IMR-90 (cell line): ENCODE results near the gene BPIFA3. TPM values are rescaled to one million over a fixed set of nuclear protein-coding genes. Genes with fewer than 3 reads are reported as not detected.

ENCODE experiments used
- ATAC-seq: fragments of 200-7000 bp; cut with Tn5 transposase; 2 replicates; pipeline ENCODE4 v1.9.1; 2020; ENCODE audit warnings: low read depth, mild to moderate bottlenecking, moderate library complexity
- BruUV-seq: library from RNA; stranded (reverse); fragments of 400-500 nt; replicated peaks from 2 replicates; lab custom pipeline; 2021; lab: Mats Ljungman, UMichigan
- CTCF ChIA-PET: fragments of 300-600 bp; formaldehyde crosslinking; extraction: SDS; loops from one replicate; lab custom pipeline; 2021; ENCODE audit warnings: antibody characterized with exemption; lab: Yijun Ruan, JAX
- POLR2A ChIA-PET: fragments of 300-600 bp; sonication (Branson Sonifier 250); formaldehyde crosslinking; loops from one replicate; lab custom pipeline; 2022; ENCODE audit warnings: antibody characterized with exemption; ENCODE audit not compliant: unreplicated experiment; lab: Charles Lee
- DNase-seq: peaks from one replicate; pipeline ENCODE4 v3.0.0; 2013
- H2AFZ ChIP-seq: replicated peaks from 2 replicates; pipeline ENCODE3; 2013; ENCODE audit warnings: low read length, mild to moderate bottlenecking; ENCODE audit not compliant: poor library complexity
- H2AK5ac ChIP-seq: 2 replicates; pipeline ENCODE4 v1.6.1; 2013; ENCODE audit warnings: low read depth, low read length, inconsistent platforms
- H2AK9ac ChIP-seq: replicated peaks from 2 replicates; pipeline ENCODE3; 2013; ENCODE audit warnings: mild to moderate bottlenecking, low read depth, low read length, moderate library complexity; ENCODE audit not compliant: poor library complexity
- H2BK120ac ChIP-seq: 2 replicates; pipeline ENCODE4 v1.6.1; 2013; ENCODE audit warnings: low read depth, low read length, inconsistent platforms
- H2BK15ac ChIP-seq: 3 replicates; pipeline ENCODE4 v1.6.1; 2013; ENCODE audit warnings: low read depth, low read length, inconsistent platforms
- H2BK20ac ChIP-seq: 2 replicates; pipeline ENCODE4 v1.6.1; 2013; ENCODE audit warnings: low read depth, mild to moderate bottlenecking, inconsistent platforms, low read length, moderate library complexity
- H2BK5ac ChIP-seq: 2 replicates; pipeline ENCODE4 v1.6.1; 2013; ENCODE audit warnings: mild to moderate bottlenecking, low read depth, low read length, inconsistent platforms; ENCODE audit not compliant: poor library complexity, severe bottlenecking
- H3K14ac ChIP-seq: replicated peaks from 2 replicates; pipeline ENCODE4 v1.6.1; 2013; ENCODE audit warnings: low read depth, low read length, inconsistent platforms
- H3K18ac ChIP-seq: 2 replicates; pipeline ENCODE4 v1.6.1; 2013; ENCODE audit warnings: low read depth, low read length, control low read depth
- H3K23ac ChIP-seq: 2 replicates; pipeline ENCODE4 v1.6.1; 2013; ENCODE audit warnings: low read depth, low read length, inconsistent platforms
- H3K27ac ChIP-seq: 2 replicates; pipeline ENCODE4 v1.5.1; 2013; ENCODE audit warnings: mild to moderate bottlenecking, control low read depth, low read length; ENCODE audit not compliant: insufficient read depth
- H3K27me3 ChIP-seq: 2 replicates; pipeline ENCODE4 v1.6.1; 2013; ENCODE audit warnings: low read length; ENCODE audit not compliant: control insufficient read depth, insufficient read depth
- H3K36me3 ChIP-seq: 2 replicates; pipeline ENCODE4 v1.6.1; 2013; ENCODE audit warnings: low read length, mixed read lengths; ENCODE audit not compliant: control insufficient read depth, insufficient read depth
- H3K4ac ChIP-seq: 2 replicates; pipeline ENCODE4 v1.6.1; 2013; ENCODE audit warnings: low read depth, low read length, inconsistent platforms
- H3K4me1 ChIP-seq: 2 replicates; pipeline ENCODE4 v1.6.1; 2013; ENCODE audit warnings: low read length, mixed read lengths; ENCODE audit not compliant: control insufficient read depth, insufficient read depth
- H3K4me2 ChIP-seq: 2 replicates; pipeline ENCODE4 v1.6.1; 2013; ENCODE audit warnings: low read depth, mild to moderate bottlenecking, control low read depth, low read length, moderate library complexity
- H3K4me3 ChIP-seq: 2 replicates; pipeline ENCODE4 v1.5.1; 2013; ENCODE audit warnings: low read depth, mild to moderate bottlenecking, control low read depth, low read length, moderate library complexity; ENCODE audit not compliant: insufficient read depth
- H3K56ac ChIP-seq: 2 replicates; pipeline ENCODE4 v1.6.1; 2013; ENCODE audit warnings: low read length, inconsistent platforms; ENCODE audit not compliant: insufficient read depth; ENCODE audit errors: extremely low read depth
- H3K79me1 ChIP-seq, 2 experiments: 2 replicates each; pipeline ENCODE4 v1.6.1; 2013; ENCODE audit warnings: low read length in 2 of 2, inconsistent platforms in 1 of 2, low read depth in 1 of 2
- H3K9ac ChIP-seq: 2 replicates; pipeline ENCODE4 v1.6.1; 2013; ENCODE audit warnings: low read depth, low read length, control low read depth
- H3K9me1 ChIP-seq: 2 replicates; pipeline ENCODE4 v1.6.1; 2013; ENCODE audit warnings: low read length, inconsistent platforms; ENCODE audit not compliant: insufficient read depth
- H3K9me3 ChIP-seq: 2 replicates; pipeline ENCODE4 v1.6.1; 2013; ENCODE audit warnings: low read length; ENCODE audit not compliant: control insufficient read depth, insufficient read depth
- H4K20me1 ChIP-seq: 2 replicates; pipeline ENCODE4 v1.6.1; 2013; ENCODE audit warnings: low read length, inconsistent platforms; ENCODE audit not compliant: insufficient read depth
- H4K5ac ChIP-seq: 2 replicates; pipeline ENCODE4 v1.6.1; 2013; ENCODE audit warnings: mild to moderate bottlenecking, low read depth, low read length, control low read depth
- H4K8ac ChIP-seq, 2 experiments: 2 replicates each; pipeline ENCODE4 v1.6.1; 2013; ENCODE audit warnings: low read depth in 2 of 2, low read length in 2 of 2, control low read depth in 1 of 2, inconsistent platforms in 1 of 2
- H4K91ac ChIP-seq: 2 replicates; pipeline ENCODE4 v1.6.1; 2013; ENCODE audit warnings: low read depth, low read length, inconsistent platforms; ENCODE audit not compliant: insufficient read depth
- CEBPB ChIP-seq: IDR thresholded peaks from 2 replicates; pipeline ENCODE4 v1.6.1; 2012; ENCODE audit warnings: low read depth, low read length, improper control_type of control experiment
- CTCF ChIP-seq: conservative IDR thresholded peaks from 2 replicates; pipeline ENCODE4 v1.5.1; 2012; ENCODE audit warnings: mild to moderate bottlenecking, low read depth, low read length, improper control_type of control experiment
- ELK1 ChIP-seq: fragments of 150-350 bp; IDR thresholded peaks from 2 replicates; pipeline ENCODE4 v1.6.1; 2016; ENCODE audit warnings: low read depth, mild to moderate bottlenecking, low read length, moderate library complexity, borderline replicate concordance
- RCOR1 ChIP-seq: IDR thresholded peaks from 2 replicates; pipeline ENCODE4 v1.6.1; 2012; ENCODE audit warnings: mild to moderate bottlenecking, low read length, improper control_type of control experiment; ENCODE audit not compliant: insufficient replicate concordance
- WGBS, 2 experiments: methylation state at CpG; one replicate each; pipeline versions ENCODE4 v1.1.5 to v1.1.7; 2013; ENCODE audit warnings: missing lambda C conversion rate in 2 of 2; ENCODE audit not compliant: insufficient read length in 1 of 2; ENCODE audit errors: extremely low coverage in 2 of 2; 5-methylcytosine and 5-hydroxymethylcytosine counted together
- dilution Hi-C: fragments of 300-500 bp; cut with HindIII; formaldehyde crosslinking; loops from one replicate; pipeline ENCODE4 v1.14.3; 2018; ENCODE audit warnings: low sequenced_read_pairs; ENCODE audit not compliant: unreplicated experiment
- in situ Hi-C: fragments of 300-500 bp; cut with MboI; formaldehyde crosslinking; loops from 3 replicates; pipeline ENCODE4 v1.14.3; 2019; ENCODE audit warnings: low sequenced_read_pairs, inconsistent platforms, mixed read lengths
- intact Hi-C: fragments of 100-400 bp; cut with micrococcal nuclease; formaldehyde crosslinking; loops from 2 replicates; pipeline ENCODE4 v1.10.0; 2022
- polyA plus RNA-seq, 3 experiments: library from polyadenylated mRNA; depleted of rRNA; stranded (reverse); fragments of >200 nt; gene quantifications; 2 replicates each; pipeline ENCODE4 v1.2.3, GENCODE V29; 2012; ENCODE audit warnings: low replicate concordance in 1 of 3
- total RNA-seq: library from RNA; depleted of rRNA; stranded (reverse); fragments of >200 nt; gene quantifications from 2 replicates; pipeline ENCODE4 v1.2.3, GENCODE V29; 2012

BPIFA3 gene
- total and polyA plus RNA-seq, 2 of the 4 experiments (the other 2 are of a cell fraction) = not detected

- Histone ChIP-seq H3K9ac (no peak overlapping the region), H3K36me3 (no peaks in the 10 kb centered on the region), H4K8ac (no peak overlapping the region), H4K5ac (no peak overlapping the region), H2BK15ac (no peak overlapping the region), H3K18ac (no peak overlapping the region), H3K4me2 (no peak overlapping the region), H3K4me3 (no peak overlapping the region), H4K20me1 (no peaks in the 10 kb centered on the region), H3K9me1 (no peaks in the 10 kb centered on the region), H2BK5ac (no peak overlapping the region), H3K9me3 (no peaks in the 10 kb centered on the region), H3K4me1 (no peaks in the 10 kb centered on the region), H2AK9ac (no peak overlapping the region), H2BK20ac (no peak overlapping the region), H2AFZ (no peak overlapping the region), H3K27ac (no peak overlapping the region), H3K4ac (no peak overlapping the region), H2BK120ac (no peak overlapping the region), H3K79me1 (no peaks in the 10 kb centered on the region), H2AK5ac (no peak overlapping the region), H3K27me3 (peaks cover 2% of the 10 kb centered on the region), H3K56ac (no peak overlapping the region), H3K14ac (no peak overlapping the region), H3K23ac (no peak overlapping the region), H4K91ac (no peak overlapping the region)
- DNase-seq (no peak), ATAC-seq (no peak)
- BruUV-seq = no TSS peak
- TF ChIP-seq CTCF (no peak), CEBPB (no peak), ELK1 (no peak), RCOR1 (no peak)
- in situ Hi-C loops = no loop called here
- dilution Hi-C loops = no loop called here
- intact Hi-C loops = no loop called here
- ChIA-PET CTCF (no interaction called here), POLR2A (no interaction called here)
- WGBS, 2 experiments = 38% methylated on average over 3 of the region's 4 CpGs; no CpG with 5 or more reads in 1 of the 2 experiments
Measured at GRCh38 chr20:33239979-33240736, 23.0 kb downstream of the BPIFA3 start.
